Bronchial epithelial cell (primary cell): ENCODE results near the gene RFC5. TPM values are rescaled to one million over a fixed set of nuclear protein-coding genes. Genes with fewer than 3 reads are reported as not detected.

Source experiments
- DNase-seq: peaks from one replicate; pipeline ENCODE4 v3.0.0-alpha.2; 2010; ENCODE audit warnings: low read depth
- FAIRE-seq: peaks from 2 replicates; lab custom pipeline; 2011; peaks lifted over from hg19 to GRCh38; lab: Jason Lieb, UNC
- H3K27me3 ChIP-seq: 2 replicates; pipeline ENCODE4 v1.5.1; 2011; ENCODE audit warnings: low read length; ENCODE audit not compliant: control insufficient read depth, insufficient read depth
- H3K36me3 ChIP-seq: 2 replicates; pipeline ENCODE4 v1.5.1; 2011; ENCODE audit warnings: low read length; ENCODE audit not compliant: control insufficient read depth, insufficient read depth
- H3K4me3 ChIP-seq: 2 replicates; pipeline ENCODE4 v1.5.1; 2011; ENCODE audit warnings: mild to moderate bottlenecking, low read depth, low read length, control low read depth
- total RNA-seq: library from RNA; depleted of rRNA; stranded (reverse); fragments of >200 nt; gene quantifications from 2 replicates; pipeline ENCODE4 v1.2.1, GENCODE V29; 2014
- TF ChIP-seq, protein P1 (sequence below): IDR thresholded peaks from 2 replicates; pipeline ENCODE4 v1.5.1; 2011; ENCODE audit warnings: mild to moderate bottlenecking, moderate library complexity, low read length, control low read depth, inconsistent platforms; ENCODE audit not compliant: insufficient read depth, severe bottlenecking

RFC5 gene
- total RNA-seq, 1 donor from 2014 or later: 6.1 TPM

DNA sequence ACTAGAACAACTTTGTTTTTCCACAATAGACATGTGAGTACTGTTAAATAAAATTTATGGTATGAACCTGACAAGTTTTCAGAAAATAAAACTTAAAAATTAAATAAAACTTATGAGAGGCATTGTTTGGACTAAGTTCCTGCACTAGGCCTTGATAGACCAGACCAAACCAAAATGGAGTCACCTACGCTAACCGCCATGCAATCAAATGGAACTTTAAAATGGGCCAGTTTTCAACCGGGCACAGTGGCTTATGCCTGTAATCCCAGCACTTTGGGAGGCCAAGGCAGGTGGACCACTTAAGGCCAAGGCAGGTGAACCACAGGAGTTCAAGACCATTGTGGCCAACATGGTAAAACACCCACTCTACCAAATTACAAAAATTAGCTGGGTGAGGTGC is 5.1 kb upstream of the RFC5 start:
- Histone ChIP-seq H3K36me3 (no peaks in the 10 kb centered on the region), H3K4me3 (no peak overlapping the region), H3K27me3 (no peaks in the 10 kb centered on the region)
- FAIRE-seq (no peak), DNase-seq (no peak)
- TF ChIP-seq, protein P1, sequence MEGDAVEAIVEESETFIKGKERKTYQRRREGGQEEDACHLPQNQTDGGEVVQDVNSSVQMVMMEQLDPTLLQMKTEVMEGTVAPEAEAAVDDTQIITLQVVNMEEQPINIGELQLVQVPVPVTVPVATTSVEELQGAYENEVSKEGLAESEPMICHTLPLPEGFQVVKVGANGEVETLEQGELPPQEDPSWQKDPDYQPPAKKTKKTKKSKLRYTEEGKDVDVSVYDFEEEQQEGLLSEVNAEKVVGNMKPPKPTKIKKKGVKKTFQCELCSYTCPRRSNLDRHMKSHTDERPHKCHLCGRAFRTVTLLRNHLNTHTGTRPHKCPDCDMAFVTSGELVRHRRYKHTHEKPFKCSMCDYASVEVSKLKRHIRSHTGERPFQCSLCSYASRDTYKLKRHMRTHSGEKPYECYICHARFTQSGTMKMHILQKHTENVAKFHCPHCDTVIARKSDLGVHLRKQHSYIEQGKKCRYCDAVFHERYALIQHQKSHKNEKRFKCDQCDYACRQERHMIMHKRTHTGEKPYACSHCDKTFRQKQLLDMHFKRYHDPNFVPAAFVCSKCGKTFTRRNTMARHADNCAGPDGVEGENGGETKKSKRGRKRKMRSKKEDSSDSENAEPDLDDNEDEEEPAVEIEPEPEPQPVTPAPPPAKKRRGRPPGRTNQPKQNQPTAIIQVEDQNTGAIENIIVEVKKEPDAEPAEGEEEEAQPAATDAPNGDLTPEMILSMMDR: no peak

DNA sequence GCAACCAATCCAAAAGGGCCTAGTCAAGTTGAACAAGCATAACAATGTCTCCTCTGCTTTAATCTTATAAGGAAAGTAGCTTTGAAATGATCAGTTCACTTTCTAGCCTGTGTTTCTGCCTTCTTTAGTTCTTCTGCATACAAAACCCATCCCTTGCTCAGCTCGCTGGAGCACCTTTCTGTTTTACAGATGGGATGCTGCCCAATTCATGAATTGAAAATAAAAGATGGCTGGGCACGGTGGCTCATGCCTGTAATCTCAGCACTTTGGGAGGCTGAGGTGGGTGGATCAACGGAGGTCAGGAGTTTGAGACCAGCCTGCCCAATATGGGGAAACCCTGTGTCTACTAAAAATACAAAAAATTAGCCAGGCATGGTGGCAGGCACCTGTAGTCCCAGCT is 4.5 kb upstream of the RFC5 start:
- no peak for DNase-seq
- TF ChIP-seq, protein P1: no peak
- FAIRE-seq: no peak
- H3K4me3 ChIP-seq: no peak overlapping the region
- no peaks in the 10 kb centered on the region for H3K36me3 ChIP-seq
- H3K27me3 ChIP-seq: no peaks in the 10 kb centered on the region

DNA sequence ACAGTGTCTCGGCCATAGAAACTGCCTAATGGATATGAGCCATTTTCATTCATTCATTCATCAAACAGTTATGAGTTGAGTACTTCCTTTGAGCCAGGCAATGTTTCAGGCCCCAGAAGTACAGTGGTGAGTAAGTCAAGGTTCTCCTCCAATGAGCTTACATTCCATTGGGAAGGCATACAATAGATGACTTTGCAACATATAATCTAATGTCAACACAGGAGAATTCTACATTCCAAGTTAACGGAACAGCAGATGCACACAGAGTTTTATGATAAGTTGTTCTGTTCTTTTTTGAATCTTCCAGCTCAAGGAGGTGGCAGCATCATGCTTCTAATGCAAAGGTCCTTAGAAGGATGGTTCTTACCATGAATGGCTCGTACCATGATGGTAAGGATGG is 3.2 kb upstream of the RFC5 start:
- Histone ChIP-seq H3K27me3 (no peaks in the 10 kb centered on the region), H3K4me3 (no peak overlapping the region), H3K36me3 (no peaks in the 10 kb centered on the region)
- FAIRE-seq (no peak), DNase-seq (peak; percentile 26)
- TF ChIP-seq, protein P1: no peak

DNA sequence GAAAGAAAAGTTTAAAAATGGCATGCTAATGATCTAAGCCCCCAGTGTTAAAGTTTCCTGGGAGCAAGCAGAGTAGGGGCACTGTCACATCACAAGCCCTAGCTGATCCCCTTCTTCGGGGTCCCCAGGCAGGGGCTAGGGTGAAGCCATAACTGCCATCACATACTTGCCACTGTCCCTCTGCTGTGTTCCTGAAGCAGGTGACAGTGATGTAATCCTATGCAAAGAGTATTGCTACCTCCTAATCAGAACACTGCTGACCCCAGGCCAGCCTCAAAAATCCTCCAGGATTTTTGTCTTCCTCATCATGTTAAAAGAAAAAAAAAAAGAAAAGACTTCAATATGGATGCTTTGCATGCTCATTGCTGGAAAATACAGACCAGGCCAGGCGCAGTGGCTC is 1.2 kb upstream of the RFC5 start:
- Histone ChIP-seq H3K4me3 (no peak overlapping the region), H3K36me3 (peaks cover 1% of the 10 kb centered on the region), H3K27me3 (no peaks in the 10 kb centered on the region)
- DNase-seq: no peak
- TF ChIP-seq, protein P1: no peak
- FAIRE-seq: no peak

DNA sequence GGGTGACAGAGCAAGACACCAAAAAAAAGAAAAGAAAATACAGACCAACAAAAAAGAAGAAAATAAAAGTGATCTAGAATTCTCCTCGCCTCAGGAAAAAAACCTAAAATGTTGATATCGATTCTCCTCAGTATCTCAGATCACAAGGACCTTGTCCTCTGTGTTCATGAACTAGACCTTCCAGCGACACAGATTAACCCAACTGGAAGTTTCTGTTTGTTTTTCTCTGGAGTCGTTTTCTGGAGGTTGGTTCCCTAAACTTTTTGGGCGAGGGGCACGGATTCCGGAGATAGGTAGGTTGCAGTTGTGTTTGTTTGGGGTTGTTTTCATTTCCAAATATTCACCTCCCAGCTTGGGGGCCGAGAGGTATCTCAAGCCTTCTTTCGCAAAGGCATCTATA is 559 bp upstream of the RFC5 start:
- TF ChIP-seq, protein P1: no peak
- DNase-seq (no peak), FAIRE-seq (no peak)
- Histone ChIP-seq H3K4me3 (no peak overlapping the region), H3K27me3 (no peaks in the 10 kb centered on the region), H3K36me3 (peaks cover 1% of the 10 kb centered on the region)

DNA sequence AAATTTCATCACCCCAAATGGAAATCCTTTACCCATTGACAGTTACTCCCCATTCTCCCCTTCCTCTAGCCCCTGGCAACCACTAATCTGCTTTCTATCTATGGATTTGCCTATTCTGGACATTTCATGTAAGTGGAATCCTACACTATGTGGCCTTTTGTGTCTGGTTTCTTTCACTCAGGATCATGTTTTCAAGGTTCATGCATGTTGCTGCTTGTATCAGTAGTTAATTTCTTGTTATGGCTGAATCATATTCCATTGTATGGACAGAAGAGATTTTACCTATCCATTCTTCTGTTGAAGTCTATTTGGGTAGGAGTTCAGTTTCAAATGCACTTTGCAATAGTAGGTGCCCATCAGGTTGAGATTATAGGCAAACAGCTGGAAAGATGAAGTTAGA is 1.4 kb downstream of the RFC5 start:
- Histone ChIP-seq H3K27me3 (no peaks in the 10 kb centered on the region), H3K4me3 (no peak overlapping the region), H3K36me3 (peaks cover 2% of the 10 kb centered on the region)
- DNase-seq (peak; percentile 51), FAIRE-seq (no peak)
- TF ChIP-seq, protein P1: no peak
